ENCODE measurements around the gene DNAAF3. TPM values are rescaled to one million over a fixed set of nuclear protein-coding genes. Genes with fewer than 3 reads are reported as not detected.
A peak's percentile ranks its signal among the peaks of the same experiment; 100 is the strongest.
"Not testable (repeated sequence)": the region's sequence is repeated elsewhere in the genome, so short reads cannot be mapped to it uniquely, and the experiment has no call there.

DNAAF3 gene
- 1 to 10 TPM; 5.1 to 10.0 (median 9.6) TPM for polyA plus RNA-seq (ENCODE audit: insufficient read length in 4 of 4)

DNA sequence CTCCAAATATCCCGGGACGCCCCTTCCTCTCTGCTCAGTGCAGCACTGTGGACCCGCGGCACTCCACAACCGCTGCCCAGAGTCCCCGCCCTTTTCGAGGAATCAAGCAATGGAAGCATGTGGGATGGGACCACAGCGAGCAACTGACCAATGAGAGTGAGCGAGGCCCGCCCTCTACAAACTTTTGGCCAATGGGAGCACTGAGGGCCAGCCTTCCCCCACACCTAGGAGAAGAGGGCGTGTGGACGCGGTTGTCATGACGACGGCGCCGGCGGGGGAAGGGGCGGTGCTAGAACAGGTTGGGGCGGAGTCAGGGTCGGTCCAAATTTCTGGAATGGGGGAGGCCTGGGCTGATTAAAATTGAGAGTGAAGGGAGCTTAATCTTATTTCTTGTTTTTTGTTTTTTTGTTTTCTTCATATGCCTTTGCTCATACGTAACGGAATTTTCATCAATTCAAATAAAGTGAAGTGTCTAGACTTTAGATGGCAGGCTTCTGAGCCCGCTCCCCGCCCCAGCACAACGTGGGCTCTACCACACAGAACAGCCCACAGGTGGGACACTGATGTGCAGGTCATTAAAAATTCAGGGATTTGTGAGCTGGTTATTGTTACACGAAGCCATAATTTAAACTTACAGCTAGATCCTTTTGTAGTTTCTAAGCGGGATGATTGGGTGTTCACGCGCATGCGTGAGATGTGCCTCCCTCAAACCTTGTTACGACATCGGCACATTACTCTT, at the start of gene DNAAF3:
TSS of gene DNAAF3 (minus strand) at position 84 of the 739 bp plus-strand sequence. CDS start 200 bp downstream, outside the sequence.
- peak; percentile 82 to 92 (median 86) for DNase-seq (ENCODE audit: low read depth in 4 of 4, low spot score in 2 of 4)

DNA sequence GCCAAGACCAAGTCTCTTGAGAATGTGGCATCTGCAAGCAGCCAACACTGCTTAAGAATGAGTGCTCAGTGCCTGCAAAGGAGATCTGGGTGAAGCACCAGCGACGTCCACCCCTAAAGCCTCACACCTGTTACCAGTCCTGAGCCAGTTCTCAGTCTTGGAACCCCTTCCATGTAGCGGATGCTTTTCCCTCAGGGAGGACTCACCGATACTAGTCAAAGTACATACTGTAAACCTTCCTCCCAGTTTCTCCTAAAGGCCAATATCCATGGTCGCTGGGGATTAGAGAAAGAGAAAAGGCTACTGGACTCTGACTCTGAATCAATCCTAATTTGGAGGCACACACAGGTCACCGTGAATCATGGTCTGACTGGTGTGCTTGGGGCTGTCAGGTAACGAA, 47.1 kb upstream of the DNAAF3 start:
- no peak for DNase-seq (ENCODE audit: low read depth in 4 of 4, low spot score in 2 of 4)

DNA sequence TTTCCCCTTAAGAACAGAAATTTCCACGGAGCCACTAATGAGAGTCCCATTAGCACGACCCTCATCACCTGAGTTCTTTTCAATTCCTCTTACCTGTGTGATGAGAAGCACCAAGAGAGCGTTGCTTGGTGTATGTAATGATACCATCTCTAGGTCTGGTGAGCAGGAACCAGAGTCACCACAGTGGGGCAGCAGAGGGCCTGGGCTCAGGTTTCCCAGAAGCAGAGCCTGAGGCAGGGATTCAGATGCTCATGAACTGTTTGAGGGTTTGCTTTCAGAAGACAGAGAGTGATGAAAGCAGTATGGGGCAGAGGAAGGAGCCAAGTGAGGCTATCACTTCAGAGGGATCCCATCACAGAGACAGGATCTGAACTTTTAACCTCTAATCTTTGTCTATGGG, 46.0 kb upstream of the DNAAF3 start:
- no peak for DNase-seq (ENCODE audit: low read depth in 4 of 4, low spot score in 2 of 4)

DNA sequence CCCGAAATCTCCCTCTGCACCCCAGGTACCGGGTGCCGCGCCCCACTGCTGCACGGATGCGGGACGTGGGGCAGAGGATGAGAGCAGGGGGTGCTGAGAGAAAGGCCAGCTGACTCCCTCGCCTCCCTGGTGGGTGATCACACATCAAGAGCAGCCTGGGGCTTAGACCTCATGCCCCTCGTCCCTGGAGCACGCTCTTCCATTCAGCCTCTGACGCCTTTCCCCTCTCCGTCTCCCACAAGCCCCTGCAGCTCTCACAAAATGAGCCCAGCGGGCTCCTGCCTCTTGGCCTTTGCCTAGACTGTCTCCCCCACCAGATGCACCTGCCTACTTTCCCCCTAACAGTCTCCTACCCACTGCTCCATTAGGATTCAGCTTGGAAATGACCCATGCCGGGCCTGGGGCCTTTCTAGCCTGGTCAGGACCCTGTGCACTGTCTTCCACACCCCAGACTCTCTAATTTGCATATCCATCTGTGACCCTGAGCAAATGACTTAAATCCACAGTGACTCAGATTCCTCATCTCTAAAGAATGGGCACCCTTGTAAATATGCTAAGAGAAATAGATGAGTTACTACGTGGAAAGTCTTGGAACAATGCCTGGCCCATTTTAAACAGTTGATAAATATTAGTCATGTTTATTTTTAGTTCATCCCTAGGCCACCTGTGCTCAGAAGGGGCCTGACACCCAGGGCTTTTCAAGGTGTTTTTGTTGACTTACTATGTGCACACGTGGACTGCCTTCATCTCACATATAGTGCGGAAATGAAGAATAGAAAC, 43.5 kb upstream of the DNAAF3 start:
- no peak for DNase-seq (ENCODE audit: low read depth in 4 of 4, low spot score in 2 of 4)

DNA sequence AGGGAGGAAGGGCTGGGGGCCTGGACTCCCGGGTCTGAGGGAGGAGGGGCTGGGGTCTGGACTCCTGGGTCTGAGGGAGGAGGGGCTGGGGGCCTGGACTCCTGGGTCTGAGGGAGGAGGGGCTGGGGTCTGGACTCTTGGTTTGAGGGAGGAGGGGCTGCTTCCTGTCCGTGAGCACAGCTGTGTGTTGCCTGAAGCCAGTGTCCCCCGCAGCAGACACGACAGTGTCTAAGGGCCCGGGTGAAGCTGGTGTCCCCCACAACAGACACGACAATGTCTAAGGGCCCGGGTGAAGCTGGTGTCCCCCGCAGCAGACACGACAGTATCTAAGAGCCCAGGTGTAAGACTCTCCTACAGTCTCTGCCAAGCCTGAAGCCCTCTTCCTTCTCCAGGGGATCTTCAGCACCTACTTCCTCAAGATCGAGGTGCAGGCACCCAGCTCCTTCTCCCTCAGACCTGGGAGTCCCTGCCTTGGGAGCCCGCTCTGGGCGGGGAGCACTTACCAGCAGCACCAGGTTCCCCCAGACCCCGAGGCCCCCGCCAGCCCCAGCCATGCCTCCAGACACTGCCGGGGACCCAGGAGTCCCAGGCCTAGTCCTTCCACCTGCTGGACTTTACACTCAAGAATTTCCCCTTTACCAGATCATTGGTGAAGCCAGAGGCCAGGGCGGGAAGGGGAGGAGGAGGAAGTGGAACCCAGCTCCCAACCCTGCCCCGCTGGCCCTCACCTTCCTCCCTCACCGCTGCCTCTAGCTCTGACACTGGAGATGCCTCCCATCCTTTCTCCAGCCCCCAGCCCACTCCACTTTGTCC, 42.7 kb upstream of the DNAAF3 start, which contains the start of gene PTPRH:
TSS of gene PTPRH (minus strand) at position 622 of the 813 bp plus-strand sequence. CDS start at position 554, 68 bp downstream.
- no peak for DNase-seq (ENCODE audit: low read depth in 4 of 4, low spot score in 2 of 4)

DNA sequence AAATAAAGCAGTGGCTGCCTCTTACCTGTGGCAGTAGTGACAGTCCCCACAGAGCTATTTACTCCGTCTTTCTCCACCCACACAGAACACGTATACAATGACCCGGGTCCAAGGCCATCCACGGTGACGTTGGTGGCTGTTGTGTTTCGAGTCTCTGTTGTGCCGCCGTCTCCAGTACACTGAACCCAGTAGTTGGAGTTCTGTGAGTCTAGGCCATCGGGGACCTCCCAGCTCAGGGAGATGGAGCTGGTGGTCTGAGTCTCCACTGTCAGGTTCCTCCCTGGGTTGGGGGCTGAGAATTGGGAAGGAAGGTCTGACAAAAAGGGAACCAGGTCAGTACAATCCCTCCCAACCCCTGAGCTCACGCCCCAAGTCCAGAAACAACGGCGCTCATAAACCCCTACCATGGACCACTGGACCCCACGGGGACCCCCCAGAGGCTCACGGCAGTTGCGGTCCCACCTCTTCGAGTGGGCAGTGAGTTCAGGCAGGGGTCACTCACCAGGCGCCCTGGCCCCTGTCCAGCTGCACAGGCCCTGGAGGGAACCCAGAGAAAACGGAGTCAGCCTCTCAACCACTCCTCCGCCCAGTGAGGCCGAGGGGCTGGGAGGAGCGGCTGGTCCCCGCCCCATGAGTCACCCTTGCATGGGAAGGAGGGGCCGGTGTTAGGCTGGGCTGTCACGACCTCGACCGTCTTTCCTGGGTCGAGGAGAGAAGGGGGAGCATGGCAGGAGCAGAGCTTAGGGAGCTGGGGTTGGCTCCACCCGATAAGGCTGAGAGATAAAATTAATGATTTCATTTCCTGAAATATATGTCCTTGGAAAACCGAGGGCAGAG, 40.5 kb upstream of the DNAAF3 start:
- DNase-seq (ENCODE audit: low read depth in 4 of 4, low spot score in 2 of 4), result peak in 2 of 4 donors; percentile 20 to 32

DNA sequence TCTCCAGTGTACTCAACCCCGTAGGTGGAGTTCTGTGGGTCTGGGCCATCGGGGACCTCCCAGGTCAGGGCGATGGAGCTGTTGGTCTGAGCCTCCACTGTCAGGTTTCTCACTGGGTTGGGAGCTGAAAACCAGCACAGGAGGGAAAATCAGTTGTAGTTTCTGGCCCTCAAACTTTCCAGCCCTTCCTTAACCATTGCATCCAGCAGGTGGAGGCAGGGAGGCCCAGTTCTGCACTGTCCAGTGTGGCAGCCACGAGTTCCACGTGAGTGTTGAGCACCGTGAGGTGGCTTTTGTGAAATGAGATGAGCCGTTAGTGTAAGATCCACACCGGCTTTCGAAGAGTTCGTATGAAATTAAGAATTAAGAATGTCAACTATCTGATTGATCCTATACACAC, 35.8 kb upstream of the DNAAF3 start:
- not testable (repeated sequence) for DNase-seq (ENCODE audit: low read depth in 4 of 4, low spot score in 2 of 4)

DNA sequence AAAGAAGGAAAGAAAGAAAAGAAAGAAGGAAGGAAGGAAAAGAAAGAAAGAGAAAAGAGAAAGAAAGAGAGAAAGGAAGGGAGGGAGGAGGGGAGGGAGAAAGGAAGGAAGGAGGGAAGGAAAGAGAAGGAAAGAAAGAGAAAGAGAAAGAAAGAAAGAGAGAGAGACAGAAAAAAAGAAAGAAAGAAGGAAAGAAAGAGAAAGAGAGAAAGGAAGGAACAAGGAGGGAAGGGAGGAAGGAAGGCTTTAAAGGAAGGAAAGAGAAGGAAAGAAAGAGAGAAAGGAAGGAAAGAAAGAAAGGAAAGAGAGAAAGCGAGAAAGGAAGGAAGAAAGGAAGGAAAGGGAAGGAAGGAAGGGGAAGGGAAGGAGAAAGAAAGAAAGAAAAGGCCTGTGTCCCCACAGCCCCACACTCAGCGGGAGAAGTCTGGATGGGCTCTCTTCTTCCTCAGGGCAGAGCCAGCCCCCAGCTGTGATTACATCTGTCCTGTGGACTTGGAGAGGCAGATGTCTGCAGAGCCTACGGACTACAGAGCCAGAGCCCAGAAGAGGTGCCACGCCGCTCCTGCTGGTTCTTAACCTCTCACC, 33.3 kb upstream of the DNAAF3 start:
- no peak for DNase-seq (ENCODE audit: low read depth in 4 of 4, low spot score in 2 of 4)

DNA sequence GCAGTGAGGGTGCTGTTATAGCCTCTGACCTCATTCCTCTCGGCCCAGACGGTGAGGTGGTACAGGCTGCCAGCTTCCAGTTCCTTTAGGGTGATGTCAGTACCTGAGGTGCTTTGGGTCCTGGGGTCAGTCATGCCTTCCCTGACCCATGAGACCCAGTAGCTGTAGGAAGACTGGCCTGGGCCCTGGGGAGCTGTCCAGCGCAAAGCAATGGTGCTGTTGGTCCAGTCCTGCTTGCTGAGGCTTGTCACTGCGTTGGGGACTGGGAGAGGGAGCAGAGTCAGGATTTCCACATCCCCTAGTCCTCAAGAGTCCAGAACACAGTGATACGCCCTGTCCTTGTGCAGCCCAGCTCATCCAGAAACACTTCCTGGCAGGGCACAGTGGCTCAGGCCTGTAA, 32.2 kb upstream of the DNAAF3 start:
- no peak for DNase-seq (ENCODE audit: low read depth in 4 of 4, low spot score in 2 of 4)

DNA sequence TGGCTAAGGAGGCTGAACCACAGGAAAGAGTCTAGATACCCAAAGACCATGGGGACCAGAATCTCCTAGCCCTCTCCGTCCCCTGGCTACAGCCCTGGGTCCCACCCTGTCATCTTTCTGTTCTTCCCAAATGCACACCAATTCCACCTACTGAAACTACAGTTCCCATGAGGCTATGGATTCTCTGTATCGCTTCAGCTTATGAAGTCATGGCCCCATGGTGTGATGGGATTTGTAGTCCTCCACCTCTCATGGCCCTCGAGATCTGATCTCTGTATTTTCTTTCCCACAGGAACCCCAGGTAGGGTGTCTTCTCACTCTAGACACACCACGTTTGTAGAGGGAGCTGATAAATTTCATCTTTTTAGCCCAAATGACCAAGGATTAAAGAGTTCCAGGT, 31.1 kb upstream of the DNAAF3 start:
- DNase-seq (ENCODE audit: low read depth in 4 of 4, low spot score in 2 of 4), result no peak

DNA sequence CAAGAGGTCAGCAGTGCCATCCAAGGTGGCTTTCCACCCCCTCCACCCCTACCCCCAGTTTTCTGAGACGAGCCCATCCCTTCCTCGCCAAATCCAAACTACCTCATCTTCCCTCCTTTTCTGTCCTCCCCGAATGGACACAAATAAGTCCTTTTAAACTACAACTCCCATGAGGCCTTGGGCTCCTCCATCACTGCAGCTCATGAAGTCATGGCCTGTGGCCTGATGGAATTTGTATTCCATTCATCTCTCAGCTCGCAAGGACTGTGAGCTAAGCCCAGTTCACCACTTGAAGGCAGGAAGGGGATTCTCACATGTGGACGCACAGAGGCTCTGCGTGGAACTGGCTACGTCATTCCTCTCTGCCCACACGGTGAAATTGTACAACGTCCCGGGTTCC, 30.4 kb upstream of the DNAAF3 start:
- DNase-seq (ENCODE audit: low read depth in 4 of 4, low spot score in 2 of 4), result no peak

DNA sequence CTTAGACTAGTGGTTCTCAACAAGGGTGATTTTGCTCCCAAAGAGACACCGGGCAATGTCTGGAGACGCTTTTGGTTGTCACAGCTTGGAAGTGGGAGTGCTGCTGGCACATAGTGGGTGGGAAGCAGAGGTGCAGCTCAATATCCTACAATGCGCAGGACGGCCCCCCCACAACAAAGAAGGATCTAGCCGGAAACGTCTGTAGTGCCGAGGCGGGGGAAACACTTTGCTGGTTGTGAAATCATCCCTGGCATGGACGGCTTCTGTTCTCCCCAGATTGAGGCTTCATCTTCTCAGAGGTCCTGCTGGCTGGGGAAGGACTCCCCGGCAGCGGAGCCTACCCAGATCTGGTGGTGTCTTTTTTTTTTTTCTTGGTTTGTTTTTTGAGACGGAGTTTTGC, 27.1 kb upstream of the DNAAF3 start:
- no peak for DNase-seq (ENCODE audit: low read depth in 4 of 4, low spot score in 2 of 4)

DNA sequence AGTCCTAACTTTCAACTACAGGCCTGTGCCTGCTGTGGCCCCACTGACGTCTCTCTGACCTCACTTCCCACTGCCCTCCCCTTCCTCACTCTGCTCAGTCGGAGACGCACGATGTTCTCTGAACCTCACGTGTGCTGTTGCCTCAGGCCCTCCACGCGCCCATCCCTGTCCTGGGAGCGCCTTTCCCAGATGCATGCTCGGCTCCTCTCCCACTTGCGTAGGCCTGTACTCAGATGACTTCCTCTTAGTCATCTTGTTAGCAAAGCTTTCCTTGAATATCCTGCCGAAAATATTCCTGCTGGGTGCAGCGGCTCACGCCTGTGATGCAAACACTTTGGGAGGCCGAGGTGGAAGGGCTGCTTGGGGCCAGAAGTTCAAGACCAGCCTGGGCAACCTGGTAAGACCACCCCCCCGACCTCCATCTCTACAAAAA, 23.0 kb upstream of the DNAAF3 start:
- no peak for DNase-seq (ENCODE audit: low read depth in 4 of 4, low spot score in 2 of 4)

DNA sequence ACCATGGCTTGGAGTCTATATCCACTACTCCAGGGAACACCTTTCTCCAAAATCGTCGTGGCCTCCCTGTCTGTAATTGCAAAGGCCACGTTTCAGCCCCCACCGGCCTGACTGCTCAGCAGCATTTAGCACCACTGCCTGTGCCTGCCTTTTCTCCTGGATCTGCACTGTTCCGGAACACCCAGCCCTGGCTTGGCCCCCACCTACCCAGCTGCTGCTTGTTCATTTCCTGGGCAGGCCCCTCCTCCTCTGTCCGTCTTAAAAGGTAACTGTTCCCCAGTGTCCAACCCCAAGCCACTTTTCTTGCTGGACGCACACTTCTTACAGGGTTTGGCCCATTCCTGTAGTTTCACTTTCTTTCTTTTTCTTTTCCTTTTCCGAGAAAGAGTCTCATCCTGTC, 22.2 kb upstream of the DNAAF3 start:
- no peak for DNase-seq (ENCODE audit: low read depth in 4 of 4, low spot score in 2 of 4)

DNA sequence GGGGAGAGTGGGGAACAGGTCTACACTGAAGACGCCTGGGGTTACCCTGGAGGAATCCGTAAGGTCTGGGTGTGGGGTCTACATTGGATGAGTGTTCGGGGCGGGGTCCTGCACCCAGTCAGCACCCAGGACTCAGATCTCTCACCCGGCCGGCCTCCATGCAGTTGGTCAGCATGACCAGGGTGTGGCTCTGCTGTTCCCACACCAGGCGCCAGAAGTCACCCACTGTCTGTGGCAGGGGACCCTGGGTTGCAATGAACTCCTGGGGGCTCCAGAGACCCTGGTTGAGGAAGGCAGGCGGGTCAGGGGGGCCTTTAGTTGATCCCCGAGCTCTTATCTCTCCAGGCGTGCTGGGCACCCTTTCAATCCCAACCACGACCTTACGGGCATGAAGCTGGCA, 19.7 kb upstream of the DNAAF3 start:
- no peak for DNase-seq (ENCODE audit: low read depth in 4 of 4, low spot score in 2 of 4)

DNA sequence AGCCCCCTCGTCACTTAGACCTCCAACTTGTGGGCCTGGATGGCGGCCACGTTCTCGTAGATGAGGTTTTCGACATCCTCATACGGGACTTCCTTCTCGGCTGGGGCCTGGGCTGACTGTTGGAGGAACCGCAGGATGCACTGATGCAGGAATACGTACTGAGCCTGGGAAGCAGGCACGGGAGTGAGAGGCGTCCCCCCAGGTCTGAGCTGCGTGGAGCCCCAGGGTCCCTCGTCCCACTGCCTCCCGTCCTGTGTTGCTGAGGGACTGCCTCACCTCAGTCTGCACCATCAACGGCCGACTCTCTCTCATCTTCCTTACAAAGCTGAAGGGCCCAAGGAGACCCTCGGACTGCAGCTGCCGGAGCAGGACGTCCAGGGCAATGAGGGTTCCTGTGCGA, 15.3 kb upstream of the DNAAF3 start:
- DNase-seq (ENCODE audit: low read depth in 4 of 4, low spot score in 2 of 4), result no peak

DNA sequence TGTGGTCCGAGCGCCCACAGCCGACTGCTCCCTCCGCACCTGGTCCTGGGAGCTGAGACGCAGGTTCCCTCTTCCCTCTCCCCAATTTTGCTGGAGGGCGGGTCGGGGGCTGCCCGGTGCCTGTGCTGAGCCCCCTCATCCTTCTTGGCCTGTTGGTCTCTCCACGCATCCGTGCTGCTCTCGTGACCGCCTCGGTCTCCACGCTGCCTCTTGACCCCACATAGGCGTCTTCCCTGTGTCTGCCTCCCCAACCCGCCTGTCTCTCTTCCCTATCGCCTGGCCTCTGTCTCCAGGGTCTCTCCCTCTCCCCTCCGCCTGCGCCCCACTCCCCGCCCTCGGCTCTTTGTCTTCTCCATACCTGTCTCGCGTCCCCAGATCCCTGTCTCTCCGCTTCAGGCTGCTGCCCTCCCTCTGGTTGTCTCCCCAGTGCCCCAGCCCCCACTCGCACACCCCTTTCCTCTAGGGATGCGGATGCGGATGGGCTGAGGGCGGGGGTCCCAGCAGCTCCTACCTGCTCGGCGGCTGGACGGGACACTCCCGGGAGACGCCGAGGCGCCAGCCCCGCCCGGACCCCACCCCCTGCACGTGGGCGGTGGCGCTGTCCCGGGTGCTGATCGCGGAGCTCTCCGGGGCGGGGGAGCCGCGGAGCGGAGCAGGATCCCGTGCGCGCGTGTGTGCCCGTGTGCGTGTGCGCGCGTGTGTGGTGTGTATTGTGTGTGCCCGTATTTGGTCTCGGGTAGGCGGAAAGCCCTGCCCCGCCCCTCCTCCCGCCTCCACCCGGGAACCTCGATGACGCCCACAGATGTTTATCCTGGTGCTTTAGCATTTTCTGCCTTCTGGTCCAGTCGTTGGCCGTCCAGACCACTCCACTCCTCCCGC, 13.4 kb upstream of the DNAAF3 start, which contains the start of gene SYT5:
TSS of gene SYT5 (minus strand) at position 684 of the 879 bp plus-strand sequence. CDS start 1,248 bp downstream, outside the sequence.
- DNase-seq (ENCODE audit: low read depth in 4 of 4, low spot score in 2 of 4), result peak in 1 of 4 donors; percentile 24

DNA sequence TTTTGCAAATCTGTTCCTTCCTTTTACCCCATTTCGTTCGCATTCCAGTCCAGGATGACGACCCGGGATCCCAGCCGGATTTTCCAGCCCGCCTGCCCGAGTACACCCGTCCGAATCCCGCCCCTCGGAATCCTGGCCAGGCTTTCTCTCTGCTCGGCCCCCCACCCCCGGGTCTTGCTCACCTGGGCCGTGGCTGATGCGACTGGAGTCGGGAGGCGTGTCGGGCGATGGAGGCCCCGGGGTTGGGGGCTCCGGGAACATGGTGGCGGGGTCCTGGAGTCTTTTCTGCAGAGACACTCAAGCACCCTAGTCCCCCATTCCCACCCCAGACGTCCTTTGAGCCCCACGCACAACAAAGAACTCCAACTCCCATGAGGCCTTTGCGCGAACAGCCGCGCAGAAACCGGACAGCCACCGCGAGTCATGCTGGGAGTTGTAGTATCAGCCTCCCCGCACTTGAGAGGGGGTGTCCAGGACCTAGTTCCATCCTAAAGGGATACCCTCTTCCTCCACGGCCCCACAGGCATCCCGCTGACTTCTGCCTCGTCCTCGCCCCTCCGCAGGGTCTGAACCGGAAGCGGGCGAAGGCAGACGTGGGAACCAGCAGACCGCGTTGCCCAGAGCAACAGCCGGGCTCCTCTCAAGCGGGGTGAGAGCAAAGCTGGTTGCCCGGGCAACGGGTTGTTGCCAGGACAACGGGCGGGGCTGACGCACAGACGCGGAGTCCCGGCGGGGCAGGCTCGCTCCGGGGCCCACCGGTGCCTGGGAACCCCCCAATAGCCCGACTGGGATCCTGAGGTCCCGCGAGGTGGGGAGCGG, 12.6 kb upstream of the DNAAF3 start:
- peak in 1 of 4 donors; percentile 69 for DNase-seq (ENCODE audit: low read depth in 4 of 4, low spot score in 2 of 4)
